Duodenal mucosa (tissue), 2 donors: ENCODE results near the gene POLR2F.
"Not testable (repeated sequence)": the region's sequence is repeated elsewhere in the genome, so short reads cannot be mapped to it uniquely, and the experiment has no call there.

Experiments used
- H3K27ac ChIP-seq: one replicate; pipeline ENCODE4 v1.7.0; 2013; ENCODE audit warnings: low read depth, low read length
- H3K27me3 ChIP-seq, 2 donors: one replicate each; pipeline ENCODE4 v1.7.0; 2013; ENCODE audit warnings: low read length in 2 of 2, control low read depth in 1 of 2; ENCODE audit not compliant: insufficient read depth in 2 of 2, control insufficient read depth in 1 of 2
- H3K36me3 ChIP-seq, 2 donors: one replicate each; pipeline ENCODE4 v1.7.0; 2013; ENCODE audit warnings: low read length in 2 of 2, control low read depth in 1 of 2; ENCODE audit not compliant: insufficient read depth in 2 of 2, control insufficient read depth in 1 of 2
- H3K4me1 ChIP-seq, 2 donors: one replicate each; pipeline ENCODE4 v1.7.0; 2013; ENCODE audit warnings: low read length in 2 of 2, control low read depth in 1 of 2; ENCODE audit not compliant: insufficient read depth in 2 of 2, control insufficient read depth in 1 of 2
- H3K4me3 ChIP-seq, 2 donors: one replicate each; pipeline ENCODE4 v1.7.0; 2013; ENCODE audit warnings: low read length in 2 of 2, low read depth in 1 of 2
- H3K9ac ChIP-seq, 2 donors: one replicate each; pipeline ENCODE4 v1.7.0; 2013; ENCODE audit warnings: low read length in 2 of 2, low read depth in 1 of 2
- H3K9me3 ChIP-seq, 2 donors: one replicate each; pipeline ENCODE4 v1.7.0; 2013; ENCODE audit warnings: low read length in 2 of 2, control low read depth in 1 of 2; ENCODE audit not compliant: control insufficient read depth in 1 of 2

Gene POLR2F

DNA sequence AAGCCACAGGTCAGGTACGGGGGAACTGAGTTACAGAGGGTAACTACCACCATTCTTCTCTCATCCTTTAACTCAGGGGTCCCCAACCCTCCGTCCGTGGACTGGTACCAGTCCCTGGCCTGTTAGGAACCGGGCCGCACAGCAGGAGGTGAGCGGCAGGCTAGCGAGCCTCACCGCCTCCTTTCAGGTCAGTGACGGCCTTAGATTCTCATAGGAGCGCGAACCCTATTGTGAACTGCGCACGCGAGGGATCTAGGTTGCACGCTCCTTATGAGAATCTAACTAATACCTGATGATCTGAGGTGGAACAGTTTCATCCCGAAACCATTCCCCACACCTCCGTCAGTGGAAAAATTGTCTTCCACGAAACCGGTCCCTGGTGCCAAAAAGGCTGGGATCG is 870 bp upstream of the POLR2F start:
- H3K36me3 ChIP-seq, result peaks cover 11 to 12% of the 10 kb centered on the region in 2 donors
- not testable (repeated sequence) for H3K27ac ChIP-seq, H3K27me3 ChIP-seq, H3K9me3 ChIP-seq
- peaks cover 18 to 21% of the 10 kb centered on the region in 2 donors for H3K4me1 ChIP-seq
- peak overlapping the region; percentile 93 to 99 for H3K4me3 ChIP-seq
- peak overlapping the region in 1 of 2 donors; percentile 93 for H3K9ac ChIP-seq

- H3K36me3 ChIP-seq, result peaks cover 12 to 16% of the 10 kb centered on the region in 2 donors
- peak overlapping the region; percentile 93 to 95 for H3K9ac ChIP-seq
- H3K27me3 ChIP-seq, result peaks cover 3 to 5% of the 10 kb centered on the region in 2 donors
- H3K4me3 ChIP-seq, result peak overlapping the region; percentile 93 to 99
- H3K9me3 ChIP-seq, result no peaks in the 10 kb centered on the region
- no peak overlapping the region for H3K27ac ChIP-seq
- H3K4me1 ChIP-seq, result peaks cover 18 to 21% of the 10 kb centered on the region in 2 donors
Observed at GRCh38 chr22:37953062-37953436, 450 bp upstream of the POLR2F start.

DNA sequence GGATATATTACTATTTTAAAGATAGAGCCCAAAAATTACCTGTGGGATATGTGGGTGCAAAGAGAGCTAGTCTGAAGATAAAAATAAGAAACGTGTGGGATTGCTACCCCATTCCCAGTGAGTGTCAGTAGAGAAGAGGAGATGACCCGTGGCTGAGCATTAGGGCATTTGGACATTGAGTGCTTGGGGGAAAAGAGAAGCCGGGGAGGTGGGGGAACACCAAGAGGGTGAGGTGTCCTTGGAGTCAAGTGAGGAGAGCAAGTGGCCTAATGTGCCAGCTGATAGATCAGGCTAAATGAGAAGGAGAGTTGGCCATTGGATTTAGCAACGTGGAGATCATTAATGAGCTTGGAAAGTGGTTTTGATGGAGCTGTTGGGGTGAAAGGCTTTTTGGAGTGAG is 1.2 kb downstream of the POLR2F start:
- H3K9ac ChIP-seq, result no peak overlapping the region
- H3K4me1 ChIP-seq, result peaks cover 18 to 21% of the 10 kb centered on the region in 2 donors
- peaks cover 3 to 5% of the 10 kb centered on the region in 2 donors for H3K27me3 ChIP-seq
- H3K36me3 ChIP-seq, result peaks cover 20 to 31% of the 10 kb centered on the region in 2 donors
- peak overlapping the region; percentile 93 to 99 for H3K4me3 ChIP-seq
- H3K27ac ChIP-seq, result no peak overlapping the region
- no peaks in the 10 kb centered on the region for H3K9me3 ChIP-seq

GRCh38 chr22:37955825-37956397 is 2.4 kb downstream of the POLR2F start:
- not testable (repeated sequence) for H3K27ac ChIP-seq, H3K4me3 ChIP-seq, H3K27me3 ChIP-seq, H3K9me3 ChIP-seq, H3K9ac ChIP-seq
- Histone ChIP-seq H3K4me1 (peaks cover 18 to 21% of the 10 kb centered on the region in 2 donors), H3K36me3 (peaks cover 20 to 40% of the 10 kb centered on the region in 2 donors)

- H3K9ac ChIP-seq, result no peak overlapping the region
- no peak overlapping the region for H3K4me3 ChIP-seq
- no peaks in the 10 kb centered on the region for H3K9me3 ChIP-seq
- no peak overlapping the region for H3K27ac ChIP-seq
- H3K36me3 ChIP-seq, result peaks cover 22 to 52% of the 10 kb centered on the region in 2 donors
- H3K27me3 ChIP-seq, result peaks cover 3 to 5% of the 10 kb centered on the region in 2 donors
- peaks cover 18 to 21% of the 10 kb centered on the region in 2 donors for H3K4me1 ChIP-seq
Observed at GRCh38 chr22:37957232-37957631, 3.7 kb downstream of the POLR2F start.

DNA sequence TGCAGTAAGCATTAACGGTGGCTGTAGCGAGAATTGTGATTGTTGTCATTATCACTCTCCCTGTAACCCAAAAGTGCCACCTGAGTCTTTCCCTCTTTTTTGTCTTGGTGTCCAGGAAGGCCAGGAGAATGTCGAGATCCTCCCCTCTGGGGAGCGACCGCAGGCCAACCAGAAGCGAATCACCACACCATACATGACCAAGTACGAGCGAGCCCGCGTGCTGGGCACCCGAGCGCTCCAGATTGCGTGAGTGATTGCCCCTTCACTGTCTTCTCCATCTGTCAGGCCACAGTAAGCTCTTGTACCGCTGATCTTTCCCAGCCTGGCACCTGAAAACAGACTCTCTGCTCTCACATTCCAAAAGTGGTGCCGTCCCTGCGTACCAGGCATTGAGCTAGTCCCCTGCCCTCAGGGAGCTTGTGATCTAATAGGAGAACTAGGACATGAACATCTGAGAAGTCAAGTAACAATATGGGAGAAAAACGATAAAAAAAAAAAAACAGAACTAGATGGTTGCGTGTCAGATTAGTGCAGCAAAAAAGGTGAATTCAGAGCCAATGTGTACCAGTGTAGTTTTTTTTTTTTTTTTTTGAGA is 5.8 kb downstream of the POLR2F start:
- H3K9me3 ChIP-seq, result no peaks in the 10 kb centered on the region
- no peak overlapping the region for H3K27ac ChIP-seq
- H3K36me3 ChIP-seq, result peaks cover 28 to 61% of the 10 kb centered on the region in 2 donors

GRCh38 chr22:37961062-37961461 is 7.6 kb downstream of the POLR2F start:
- no peaks in the 10 kb centered on the region for H3K4me1 ChIP-seq
- H3K9me3 ChIP-seq, result no peaks in the 10 kb centered on the region
- no peak overlapping the region for H3K4me3 ChIP-seq
- H3K9ac ChIP-seq, result no peak overlapping the region
- H3K36me3 ChIP-seq, result peaks cover 32 to 61% of the 10 kb centered on the region in 2 donors
- H3K27me3 ChIP-seq, result no peaks in the 10 kb centered on the region
- no peak overlapping the region for H3K27ac ChIP-seq

More for the DNA sequence above, 5.8 kb downstream of the POLR2F start:
- Histone ChIP-seq H3K4me1 (peaks cover 7% of the 10 kb centered on the region in 2 donors), H3K9ac (no peak overlapping the region), H3K4me3 (no peak overlapping the region), H3K27me3 (no peaks in the 10 kb centered on the region)

DNA sequence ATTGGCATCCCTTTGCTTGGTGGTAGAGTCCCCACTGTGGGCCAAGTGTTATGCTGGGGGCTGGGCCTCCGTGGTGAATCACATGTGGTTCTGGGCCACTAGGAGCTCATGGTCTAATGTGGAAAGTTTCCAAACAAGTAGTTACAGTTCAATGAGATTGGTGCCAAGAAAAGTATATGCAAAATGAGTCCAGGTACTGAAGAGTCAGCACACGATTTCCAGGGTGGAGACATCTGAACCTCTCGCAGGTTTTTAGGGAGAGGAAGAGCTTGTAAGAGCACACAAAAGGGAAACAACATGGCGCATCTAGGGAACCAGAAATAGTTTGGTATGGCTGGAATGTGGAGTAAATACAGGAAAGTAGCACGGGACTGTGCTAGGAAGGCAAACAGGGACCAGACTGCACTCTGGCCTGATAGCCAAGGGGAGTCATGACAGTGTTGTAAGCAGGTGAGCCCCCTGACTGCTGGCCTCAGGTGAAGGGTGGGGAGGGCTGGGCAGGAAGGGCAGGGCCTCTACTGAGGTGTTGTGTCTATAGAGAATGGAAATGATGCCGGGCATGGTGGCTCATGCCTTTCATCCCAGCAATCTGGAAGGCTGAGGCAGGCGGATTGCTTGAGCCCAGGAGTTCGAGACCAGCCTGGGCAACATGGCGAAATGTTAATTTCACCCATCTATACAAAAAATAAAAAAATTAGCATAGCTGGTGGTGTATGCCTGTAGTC is 12.6 kb downstream of the POLR2F start:
- no peak overlapping the region for H3K4me3 ChIP-seq
- H3K36me3 ChIP-seq, result peaks cover 18 to 48% of the 10 kb centered on the region in 2 donors
- H3K9ac ChIP-seq, result no peak overlapping the region
- no peaks in the 10 kb centered on the region for H3K9me3 ChIP-seq
- H3K27ac ChIP-seq, result no peak overlapping the region
- no peaks in the 10 kb centered on the region for H3K27me3 ChIP-seq
- H3K4me1 ChIP-seq, result no peaks in the 10 kb centered on the region

DNA sequence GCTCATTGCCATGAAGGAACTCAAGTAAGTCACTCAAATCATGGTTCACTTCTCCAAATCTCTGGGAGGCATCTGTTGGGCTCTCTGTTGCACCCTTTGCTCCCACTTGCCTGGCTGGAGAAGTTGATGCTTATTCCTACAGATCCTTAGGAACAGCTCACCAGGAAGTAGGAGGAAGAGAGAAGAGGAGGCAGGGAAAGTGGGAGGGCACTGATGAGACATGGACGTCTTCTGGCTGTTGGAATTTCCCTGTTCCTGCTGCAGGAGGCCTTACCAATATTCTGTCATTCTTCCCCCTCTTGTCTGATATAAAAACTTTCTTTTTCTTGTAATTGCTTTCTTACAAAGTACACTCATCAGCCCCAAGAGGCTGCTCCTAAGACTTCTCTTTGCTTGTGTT is 13.6 kb downstream of the POLR2F start:
- H3K9ac ChIP-seq, result no peak overlapping the region

More for the DNA sequence above, 13.6 kb downstream of the POLR2F start:
- H3K4me1 ChIP-seq, result no peaks in the 10 kb centered on the region
- H3K36me3 ChIP-seq, result peaks cover 17 to 38% of the 10 kb centered on the region in 2 donors
- H3K27ac ChIP-seq, result no peak overlapping the region
- H3K27me3 ChIP-seq, result no peaks in the 10 kb centered on the region
- no peak overlapping the region for H3K4me3 ChIP-seq
- no peaks in the 10 kb centered on the region for H3K9me3 ChIP-seq
